ENCODE data around the gene ZNF579. TPM values are rescaled to one million over a fixed set of nuclear protein-coding genes. Genes with fewer than 3 reads are reported as not detected.

Gene ZNF579
- total and polyA plus RNA-seq, 2 of the 8 experiments (the other 6 are each of a cell fraction or from before 2014, with no cell fraction given) = 10.0 to 18.9 TPM

GRCh38 chr19:55537741-55538111 lies 42.9 kb downstream of the ZNF579 start:
- Histone ChIP-seq H2BK15ac (ENCODE audit: low read length) (no peak overlapping the region), H3K18ac (ENCODE audit: extremely low read depth, low read length) (peak overlapping the region; percentile 48), H3K79me1 (ENCODE audit: low read depth, low read length) (no peaks in the 10 kb centered on the region), H3K9ac (replicated peaks in 1 of 4; ENCODE audit: extremely low read depth in 1 of 4, low read depth in 3 of 4, low read length in 3 of 4) (no peak overlapping the region), H3K14ac (ENCODE audit: insufficient read length) (no peak overlapping the region), H4K8ac (ENCODE audit: extremely low read depth, insufficient read depth, low read length) (no peak overlapping the region), H3K4me3 (ENCODE audit: extremely low read depth in 1 of 4, insufficient read depth in 2 of 4, low read depth in 3 of 4, low read length in 4 of 4) (no peak overlapping the region), H2BK120ac (replicated peaks; ENCODE audit: low read depth, low read length) (peak overlapping the region; percentile 78), H3K56ac (replicated peaks; ENCODE audit: insufficient read length, low read depth, low read length) (no peak overlapping the region), H3K9me3 (ENCODE audit: insufficient read depth in 2 of 2, low read depth in 1 of 2, low read length in 1 of 2) (no peaks in the 10 kb centered on the region), H3K36me3 (ENCODE audit: control insufficient read depth in 2 of 4, insufficient read depth in 4 of 4, low read length in 3 of 4) (no peaks in the 10 kb centered on the region; a peak in 1 of 8 replicates), H3K23me2 (ENCODE audit: low read depth, low read length) (peaks cover 10% of the 10 kb centered on the region; the same call in 1 of the 2 replicates), H2AFZ (ENCODE audit: low read length) (no peak overlapping the region), H2BK5ac (ENCODE audit: low read depth, low read length) (peak overlapping the region; percentile 71; the same call in 1 of the 2 replicates), H4K20me1 (replicated peaks in 1 of 2; ENCODE audit: control insufficient read depth in 1 of 2, insufficient read depth in 2 of 2, low read length in 2 of 2) (peaks cover 0 to 3% of the 10 kb centered on the region in 2 experiments), H3K4ac (replicated peaks; ENCODE audit: insufficient read length, low read depth, low read length) (peak overlapping the region; percentile 94), H3K27me3 (replicated peaks in 1 of 4; ENCODE audit: control insufficient read depth in 3 of 4, extremely low read depth in 1 of 4, insufficient read depth in 3 of 4, low read length in 3 of 4) (no peaks in the 10 kb centered on the region; a peak in 2 of 7 replicates), H2BK12ac (ENCODE audit: low read depth, low read length) (0 out of 2 replicates have a peak overlapping the region, but pooled peaks have one; percentile 27), H2AK5ac (ENCODE audit: low read depth, low read length) (no peak overlapping the region), H4K91ac (replicated peaks; ENCODE audit: insufficient read length, low read length) (no peak overlapping the region), H3K4me1 (replicated peaks in 1 of 4; ENCODE audit: control insufficient read depth in 3 of 4, insufficient read depth in 4 of 4, low read length in 3 of 4) (peaks cover 0 to 17% (median 5%) of the 10 kb centered on the region in 4 experiments; a peak in 4 of 7 replicates), H2BK20ac (ENCODE audit: low read length) (no peak overlapping the region), H3K23ac (ENCODE audit: insufficient read length) (no peak overlapping the region), H3K4me2 (ENCODE audit: insufficient read depth in 1 of 2, low read depth in 2 of 2, low read length in 2 of 2) (peak overlapping the region; percentile 14 to 29; a peak in 1 of 4 replicates), H3K27ac (ENCODE audit: low read depth, low read length) (peak overlapping the region; percentile 51; the same call in 1 of the 2 replicates), H4K5ac (ENCODE audit: insufficient read length, low read depth, low read length) (peak overlapping the region; percentile 64), H3K79me2 (ENCODE audit: control insufficient read depth in 1 of 2, insufficient read depth in 2 of 2, low read length in 2 of 2) (no peaks in the 10 kb centered on the region)
- DNase-seq (ENCODE audit: low read depth in 1 of 2, low spot score in 2 of 2) (no peak), FAIRE-seq (no peak)
- POLR2A ChIA-PET (ENCODE audit: partially characterized antibody) = no interaction called here
- CTCF ChIA-PET (ENCODE audit: partially characterized antibody) = interaction anchor here (0.7 to 1.2 kb wide), 3 partner anchors 15 to 724 kb away, joined by 3 to 4 read pairs (median 4); no protein-coding TSS in a partner anchor
- 0 out of 2 replicates have a peak, but pooled peaks have one; percentile 22 for TF ChIP-seq JUND (IDR thresholded peaks at IDR 0.05; ENCODE audit: low read length)
- no peak for TF ChIP-seq TAF7 (optimal IDR thresholded peaks at IDR 0.05; ENCODE audit: borderline replicate concordance, low read depth, low read length)
- WGBS, 2 experiments (ENCODE audit: extremely low coverage in 1 of 2, insufficient coverage in 1 of 2, insufficient read length in 1 of 2, insufficient replicate concordance in 2 of 2, low coverage in 1 of 2, low lambda C conversion rate in 2 of 2, missing lambda C conversion rate in 1 of 2) = 56% methylated on average over 3 of the region's 5 CpGs; no CpG with 5 or more reads in 1 of the 2 experiments

Data from H1 (cell line).